Measurements from ENCODE around the gene ZNF540.

Gene ZNF540

DNA sequence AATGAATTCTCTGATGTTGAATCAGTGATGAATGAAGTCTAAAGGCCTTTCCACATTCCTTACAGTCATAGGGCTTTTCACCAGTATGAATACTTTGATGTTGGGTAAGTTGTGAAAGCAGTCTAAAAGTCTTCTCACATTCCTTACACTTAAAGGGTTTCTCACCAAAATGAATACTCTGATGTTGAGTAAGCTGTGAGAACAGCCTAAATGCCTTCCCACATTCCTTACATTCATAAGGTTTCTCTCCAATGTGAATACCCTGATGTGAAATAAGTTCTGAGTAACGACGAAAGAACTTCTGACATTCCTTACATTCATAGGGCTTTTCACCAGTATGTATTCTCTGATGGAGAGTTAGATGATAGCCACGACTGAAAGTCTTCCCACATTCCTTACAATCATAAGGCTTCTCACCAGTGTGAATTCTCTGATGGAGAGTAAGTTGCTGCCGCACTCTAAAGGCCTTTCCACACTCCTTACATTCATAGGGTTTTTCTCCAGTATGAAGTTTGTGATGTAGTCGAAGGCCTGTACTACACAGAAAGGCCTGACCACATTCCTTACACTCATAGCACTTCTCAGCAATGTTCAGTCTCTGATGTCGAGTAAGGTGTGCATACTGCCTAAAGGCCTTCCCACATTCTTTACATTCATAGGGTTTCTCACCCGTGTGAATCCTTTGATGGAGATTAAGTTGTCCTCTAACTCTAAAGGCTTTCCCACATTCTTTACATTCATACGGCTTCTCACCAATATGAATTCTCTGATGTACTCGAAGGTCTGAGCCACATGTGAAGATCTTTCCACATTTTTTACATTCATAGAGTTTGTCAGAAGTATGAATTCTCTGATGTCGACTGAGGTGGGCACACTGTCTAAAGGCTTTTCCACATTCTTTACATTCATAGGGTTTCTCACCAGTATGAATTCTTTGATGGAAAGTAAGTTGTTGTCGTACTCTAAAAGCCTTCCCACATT is 40.7 kb downstream of the ZNF540 start:
- Histone ChIP-seq H3K9me2 (replicated peaks; ENCODE audit: control insufficient read depth, low read length) (no peaks in the 10 kb centered on the region), H3K27me3 (ENCODE audit: control insufficient read depth, low read length) (no peaks in the 10 kb centered on the region), H3K4me3 (ENCODE audit: low read length) (no peak overlapping the region), H3K4me1 (ENCODE audit: control insufficient read depth, low read length) (no peaks in the 10 kb centered on the region), H4K20me1 (ENCODE audit: control insufficient read depth, insufficient read depth, low read depth, low read length) (no peaks in the 10 kb centered on the region), H3K36me3 (ENCODE audit: control insufficient read depth, low read length) (peaks cover 44% of the 10 kb centered on the region), H3K4me2 (ENCODE audit: low read length) (no peak overlapping the region), H3K9me3 (ENCODE audit: control insufficient read depth, insufficient read depth, low read length) (peaks cover 25% of the 10 kb centered on the region; the same call in 1 of the 2 replicates), H3F3A (ENCODE audit: control insufficient read depth, insufficient read depth) (no peaks in the 10 kb centered on the region), H3K79me2 (ENCODE audit: control insufficient read depth, low read length) (no peaks in the 10 kb centered on the region), H3K27ac (ENCODE audit: low read depth, low read length) (no peak overlapping the region)
- TF ChIP-seq, protein P1, sequence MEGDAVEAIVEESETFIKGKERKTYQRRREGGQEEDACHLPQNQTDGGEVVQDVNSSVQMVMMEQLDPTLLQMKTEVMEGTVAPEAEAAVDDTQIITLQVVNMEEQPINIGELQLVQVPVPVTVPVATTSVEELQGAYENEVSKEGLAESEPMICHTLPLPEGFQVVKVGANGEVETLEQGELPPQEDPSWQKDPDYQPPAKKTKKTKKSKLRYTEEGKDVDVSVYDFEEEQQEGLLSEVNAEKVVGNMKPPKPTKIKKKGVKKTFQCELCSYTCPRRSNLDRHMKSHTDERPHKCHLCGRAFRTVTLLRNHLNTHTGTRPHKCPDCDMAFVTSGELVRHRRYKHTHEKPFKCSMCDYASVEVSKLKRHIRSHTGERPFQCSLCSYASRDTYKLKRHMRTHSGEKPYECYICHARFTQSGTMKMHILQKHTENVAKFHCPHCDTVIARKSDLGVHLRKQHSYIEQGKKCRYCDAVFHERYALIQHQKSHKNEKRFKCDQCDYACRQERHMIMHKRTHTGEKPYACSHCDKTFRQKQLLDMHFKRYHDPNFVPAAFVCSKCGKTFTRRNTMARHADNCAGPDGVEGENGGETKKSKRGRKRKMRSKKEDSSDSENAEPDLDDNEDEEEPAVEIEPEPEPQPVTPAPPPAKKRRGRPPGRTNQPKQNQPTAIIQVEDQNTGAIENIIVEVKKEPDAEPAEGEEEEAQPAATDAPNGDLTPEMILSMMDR (IDR thresholded peaks at IDR 0.05; ENCODE audit: low read depth, low read length, poor library complexity, severe bottlenecking): no peak
- no peak for TF ChIP-seq EZH2phosphoT487 (IDR thresholded peaks at IDR 0.05; ENCODE audit: borderline replicate concordance, low read length)

DNA sequence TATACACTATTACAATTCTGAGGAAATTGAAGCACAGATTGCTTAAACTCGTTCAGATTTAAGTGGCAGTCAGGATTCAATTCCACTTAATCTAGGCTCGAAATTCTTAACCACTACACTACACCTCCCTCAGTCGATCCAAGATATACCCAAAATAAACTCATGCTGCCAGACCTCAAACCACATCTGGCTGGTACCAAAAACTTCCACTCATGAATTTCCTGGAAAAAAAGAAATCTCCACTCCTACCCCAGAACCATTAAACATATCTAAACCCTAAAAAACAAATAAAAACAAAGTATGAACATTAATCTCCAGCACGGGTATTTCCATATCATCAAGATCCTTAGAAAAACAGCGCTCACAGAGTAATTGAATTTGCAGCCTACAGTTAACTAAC is 59.4 kb downstream of the ZNF540 start:
- peaks cover 12% of the 10 kb centered on the region for H3K36me3 ChIP-seq (ENCODE audit: control insufficient read depth, low read length)
- no peaks in the 10 kb centered on the region for H3K9me3 ChIP-seq (ENCODE audit: control insufficient read depth, insufficient read depth, low read length)
- H3K4me2 ChIP-seq (ENCODE audit: low read length): peak overlapping the region; percentile 67
- H3K79me2 ChIP-seq (ENCODE audit: control insufficient read depth, low read length): peaks cover 56% of the 10 kb centered on the region
- peaks cover 15% of the 10 kb centered on the region for H3K4me1 ChIP-seq (ENCODE audit: control insufficient read depth, low read length)
- no peaks in the 10 kb centered on the region for H4K20me1 ChIP-seq (ENCODE audit: control insufficient read depth, insufficient read depth, low read depth, low read length)
- no peaks in the 10 kb centered on the region for H3K27me3 ChIP-seq (ENCODE audit: control insufficient read depth, low read length)
- TF ChIP-seq, protein P1 (IDR thresholded peaks at IDR 0.05; ENCODE audit: low read depth, low read length, poor library complexity, severe bottlenecking): no peak
- H3K9me2 ChIP-seq (replicated peaks; ENCODE audit: control insufficient read depth, low read length): no peaks in the 10 kb centered on the region
- H3K27ac ChIP-seq (ENCODE audit: low read depth, low read length): 0 out of 2 replicates have a peak overlapping the region, but pooled peaks have one; percentile 61
- H3K4me3 ChIP-seq (ENCODE audit: low read length): peak overlapping the region; percentile 93
- H3F3A ChIP-seq (ENCODE audit: control insufficient read depth, insufficient read depth): no peaks in the 10 kb centered on the region

DNA sequence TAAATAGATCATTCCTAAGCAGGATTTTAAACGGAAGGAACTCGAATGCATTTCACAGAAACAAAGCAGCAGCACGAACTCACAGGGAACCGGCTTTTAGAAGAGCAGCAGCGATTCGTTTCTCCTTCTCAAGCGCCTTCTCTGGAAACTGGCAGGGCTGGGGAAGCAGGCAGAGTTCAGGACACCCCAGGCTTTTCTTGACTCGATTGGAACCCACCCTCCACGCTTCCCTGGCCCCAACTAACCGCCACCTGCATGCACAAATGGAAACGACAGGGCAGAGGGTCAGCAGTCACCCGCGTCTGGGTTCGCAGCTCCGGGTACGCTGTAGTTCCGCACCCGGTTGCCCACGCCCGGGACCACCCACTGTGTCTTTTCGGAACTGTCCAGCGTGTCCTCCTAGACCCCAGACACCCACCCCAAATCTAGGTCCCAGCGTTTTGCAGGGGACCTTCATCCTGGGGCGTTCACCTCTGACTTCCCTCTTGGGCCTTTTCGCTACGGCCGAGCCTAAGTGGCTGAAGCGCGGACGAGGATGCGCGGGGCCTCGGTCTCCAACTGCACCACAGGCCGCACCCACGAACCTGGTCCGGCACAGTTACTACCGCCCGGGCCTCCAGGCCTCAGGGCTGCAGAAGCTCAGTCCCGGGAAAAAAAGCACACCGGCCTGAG is 60.1 kb downstream of the ZNF540 start:
- TF ChIP-seq, protein P1 (IDR thresholded peaks at IDR 0.05; ENCODE audit: low read depth, low read length, poor library complexity, severe bottlenecking): peak; percentile 7
- TF ChIP-seq EZH2phosphoT487 (IDR thresholded peaks at IDR 0.05; ENCODE audit: borderline replicate concordance, low read length): no peak
- no peaks in the 10 kb centered on the region for H4K20me1 ChIP-seq (ENCODE audit: control insufficient read depth, insufficient read depth, low read depth, low read length)
- H3K27ac ChIP-seq (ENCODE audit: low read depth, low read length): peak overlapping the region; percentile 61

More for the DNA sequence above, 60.1 kb downstream of the ZNF540 start:
- Histone ChIP-seq H3K4me1 (ENCODE audit: control insufficient read depth, low read length) (peaks cover 15% of the 10 kb centered on the region), H3F3A (ENCODE audit: control insufficient read depth, insufficient read depth) (no peaks in the 10 kb centered on the region), H3K36me3 (ENCODE audit: control insufficient read depth, low read length) (peaks cover 9% of the 10 kb centered on the region), H3K4me2 (ENCODE audit: low read length) (peak overlapping the region; percentile 67), H3K9me2 (replicated peaks; ENCODE audit: control insufficient read depth, low read length) (no peaks in the 10 kb centered on the region), H3K27me3 (ENCODE audit: control insufficient read depth, low read length) (no peaks in the 10 kb centered on the region), H3K9me3 (ENCODE audit: control insufficient read depth, insufficient read depth, low read length) (no peaks in the 10 kb centered on the region), H3K4me3 (ENCODE audit: low read length) (peak overlapping the region; percentile 93), H3K79me2 (ENCODE audit: control insufficient read depth, low read length) (peaks cover 53% of the 10 kb centered on the region)

Measured in DOHH2 (cell line).